Coronary artery (tissue), 2 donors: ENCODE data around the gene RASGRP3.

Experiments
- DNase-seq: peaks from one replicate; pipeline ENCODE4 v3.0.0-alpha.2; 2017; ENCODE audit warnings: low spot score
- H3K27ac ChIP-seq, 2 donors: fragments of 200-600 bp; sonication (generic); one replicate each; pipeline ENCODE4 v1.5.1; 2016 to 2019
- H3K4me3 ChIP-seq: fragments of 200-600 bp; sonication (generic); 2 replicates; pipeline ENCODE4 v1.5.1; 2016; ENCODE audit warnings: mild to moderate bottlenecking, moderate library complexity
- CTCF ChIP-seq: fragments of 200-600 bp; sonication (generic); IDR thresholded peaks from one replicate; pipeline ENCODE4 v1.5.1; 2019; ENCODE audit warnings: antibody characterized with exemption

Gene RASGRP3

GRCh38 chr2:33476793-33477190, 343 bp downstream of the RASGRP3 start:
- Histone ChIP-seq H3K27ac (peak overlapping the region; percentile 65 to 84), H3K4me3 (peak overlapping the region; percentile 72)
- DNase-seq, result no peak
- TF ChIP-seq CTCF, result no peak

GRCh38 chr2:33477473-33478468, 1.3 kb downstream of the RASGRP3 start:
- DNase-seq, result no peak
- peak overlapping the region; percentile 72 for H3K4me3 ChIP-seq
- peak overlapping the region in 1 of 2 donors; percentile 84 for H3K27ac ChIP-seq
- TF ChIP-seq CTCF, result no peak

GRCh38 chr2:33478968-33479731, 2.7 kb downstream of the RASGRP3 start:
- Histone ChIP-seq H3K27ac (no peak overlapping the region), H3K4me3 (no peak overlapping the region)
- no peak for DNase-seq
- no peak for TF ChIP-seq CTCF

- no peak for TF ChIP-seq CTCF
- Histone ChIP-seq H3K4me3 (no peak overlapping the region), H3K27ac (no peak overlapping the region)
- DNase-seq, result no peak
These were observed 6.1 kb downstream of the RASGRP3 start for GRCh38 chr2:33482518-33482917.

- Histone ChIP-seq H3K4me3 (no peak overlapping the region), H3K27ac (peak overlapping the region; percentile 22 to 60)
- TF ChIP-seq CTCF, result no peak
- no peak for DNase-seq
These were observed 7.7 kb downstream of the RASGRP3 start for GRCh38 chr2:33484042-33484621.

- Histone ChIP-seq H3K4me3 (no peak overlapping the region), H3K27ac (no peak overlapping the region)
- DNase-seq, result no peak
- TF ChIP-seq CTCF, result no peak
These were observed 8.6 kb downstream of the RASGRP3 start for GRCh38 chr2:33485051-33485450.
